CD4-positive, alpha-beta T cell treated with Interleukin-12 subunit alpha and Interleukin-12 subunit beta, for 1 hour (primary cell): ENCODE data around the gene THRA.

Source experiments
- DNase-seq: peaks from one replicate; pipeline ENCODE4 v3.0.0-alpha.2; 2020

Gene THRA

DNA sequence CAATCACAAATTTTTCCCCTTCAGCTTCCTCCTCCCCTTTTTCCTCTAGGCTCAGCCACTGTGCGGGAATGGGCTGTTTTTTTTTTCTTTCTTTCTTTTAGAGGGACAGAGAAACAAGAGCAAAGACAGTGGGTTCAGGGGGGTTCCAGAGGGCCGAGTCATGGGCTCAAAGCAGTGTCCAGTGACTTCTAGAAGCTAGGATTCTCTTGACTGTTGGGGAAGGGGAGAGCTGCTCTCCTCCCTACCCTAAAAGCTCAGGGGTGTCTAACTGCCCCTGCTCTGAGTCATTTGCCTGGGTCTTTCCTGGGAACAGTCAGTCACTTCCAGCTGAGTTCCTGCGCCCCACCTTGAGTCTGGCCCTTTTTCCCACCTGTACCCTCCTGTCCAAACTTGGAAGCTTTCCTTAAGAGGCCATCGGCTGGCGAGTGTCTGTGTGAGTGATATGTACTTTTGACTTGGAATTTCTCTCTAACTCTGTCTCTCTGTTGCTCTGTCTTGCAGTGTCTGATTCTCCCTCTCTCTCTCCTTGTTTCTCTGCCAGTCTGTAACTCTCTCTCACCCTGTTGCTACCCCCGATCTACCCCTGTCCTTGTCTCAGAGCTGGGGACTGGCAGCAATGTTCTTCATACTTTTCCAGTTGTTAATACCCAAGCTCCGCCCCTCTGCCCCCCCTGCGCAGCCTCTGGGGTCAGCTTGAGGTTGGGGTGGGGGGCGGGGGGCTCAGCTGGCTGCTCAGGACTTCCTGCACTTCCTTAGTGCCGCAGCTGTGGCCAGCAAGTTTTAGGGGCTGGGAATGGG is 2.4 kb downstream of the THRA start:
- no peak for DNase-seq

DNA sequence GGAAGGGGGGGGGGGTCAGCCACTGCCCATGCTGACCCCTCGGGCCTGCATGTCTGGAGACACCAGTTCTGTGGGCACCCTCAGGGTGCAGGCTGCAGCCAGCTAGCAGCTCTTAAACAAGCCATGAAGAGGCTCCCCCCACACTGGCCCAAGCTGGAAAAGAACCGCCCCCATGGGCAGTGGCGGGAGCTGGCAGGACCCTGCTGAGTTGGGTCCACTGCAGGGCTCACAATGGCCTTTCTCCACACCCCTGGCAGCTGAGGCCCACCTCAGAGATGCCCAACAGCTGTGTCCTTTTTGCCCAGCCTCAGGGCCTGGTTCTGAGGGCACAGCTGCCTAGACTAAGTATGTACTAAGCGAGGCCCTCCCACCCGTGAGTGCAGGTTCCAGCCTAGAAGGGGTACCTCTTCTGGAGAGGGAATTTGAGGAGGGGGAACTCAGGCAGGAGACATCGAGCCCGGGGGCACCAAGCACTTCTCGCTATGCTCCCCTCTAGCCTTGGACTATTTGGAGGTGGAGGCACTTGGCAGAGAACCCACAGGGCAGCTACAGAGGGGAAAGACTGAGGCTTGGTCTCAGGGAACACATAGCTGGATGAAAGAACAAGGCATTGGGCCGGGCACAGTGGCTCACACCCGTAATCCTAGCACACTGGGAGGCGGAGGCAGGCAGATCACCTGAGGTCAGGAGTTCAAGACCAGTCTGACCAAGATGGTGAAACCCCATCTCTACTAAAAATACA is 3.2 kb downstream of the THRA start:
- no peak for DNase-seq

DNA sequence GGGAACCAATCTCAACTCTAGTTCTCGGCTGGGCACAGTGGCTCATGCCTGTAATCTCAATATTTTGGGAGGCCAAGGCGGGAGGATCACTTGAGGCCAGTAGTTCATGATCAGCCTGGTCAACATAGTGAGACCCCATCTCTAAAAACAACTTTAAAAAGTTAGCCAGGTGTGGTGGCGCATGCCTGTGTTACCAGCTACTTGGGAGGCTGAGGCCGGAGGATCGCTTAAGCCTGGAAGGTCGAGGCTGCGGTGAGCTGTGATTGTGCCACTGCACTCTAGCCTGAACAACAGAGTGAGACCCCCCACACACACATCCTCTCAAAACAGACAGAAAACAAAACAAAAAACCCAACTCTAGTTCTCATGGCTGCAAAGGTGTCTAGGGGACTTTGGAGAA is 4.9 kb downstream of the THRA start:
- no peak for DNase-seq

DNA sequence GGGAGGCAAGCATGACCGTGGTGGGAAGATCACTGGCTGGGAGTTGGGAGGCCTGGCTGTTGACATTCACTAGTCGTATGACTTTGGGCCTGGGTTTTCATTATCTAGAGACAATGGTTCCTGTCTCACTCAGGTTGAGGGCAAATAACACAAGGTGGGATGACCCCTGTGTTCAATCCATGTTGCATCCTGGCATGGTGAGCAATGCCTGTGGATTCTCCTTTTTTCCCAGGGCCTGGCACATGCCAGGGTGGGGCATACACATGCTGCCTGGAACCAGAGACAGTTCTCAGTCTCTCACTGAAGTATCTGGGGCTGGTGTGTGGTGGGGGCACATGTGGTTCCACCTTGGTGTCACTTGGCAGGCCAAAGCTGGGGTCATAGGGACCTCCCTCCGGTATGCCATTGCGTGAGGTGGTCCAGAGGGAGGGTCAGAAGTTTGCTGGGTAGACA is 5.4 kb downstream of the THRA start:
- no peak for DNase-seq

DNA sequence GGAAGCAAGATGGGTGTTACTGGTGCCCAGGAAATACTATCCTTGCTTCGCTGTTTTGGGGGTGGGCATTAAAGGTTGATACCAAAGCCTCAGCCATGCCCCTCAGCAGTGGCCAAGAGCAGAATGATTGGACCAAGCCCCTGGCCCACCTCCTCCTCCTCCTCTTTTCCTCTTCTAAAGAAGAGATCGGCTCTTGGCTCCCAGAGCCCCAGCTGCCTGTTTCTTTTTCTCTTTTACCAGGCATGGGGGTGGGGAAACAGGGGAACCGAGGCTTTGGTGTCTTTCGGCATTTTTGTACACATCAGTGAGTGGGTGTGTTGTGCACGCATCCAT is 5.8 kb downstream of the THRA start:
- DNase-seq: no peak

DNA sequence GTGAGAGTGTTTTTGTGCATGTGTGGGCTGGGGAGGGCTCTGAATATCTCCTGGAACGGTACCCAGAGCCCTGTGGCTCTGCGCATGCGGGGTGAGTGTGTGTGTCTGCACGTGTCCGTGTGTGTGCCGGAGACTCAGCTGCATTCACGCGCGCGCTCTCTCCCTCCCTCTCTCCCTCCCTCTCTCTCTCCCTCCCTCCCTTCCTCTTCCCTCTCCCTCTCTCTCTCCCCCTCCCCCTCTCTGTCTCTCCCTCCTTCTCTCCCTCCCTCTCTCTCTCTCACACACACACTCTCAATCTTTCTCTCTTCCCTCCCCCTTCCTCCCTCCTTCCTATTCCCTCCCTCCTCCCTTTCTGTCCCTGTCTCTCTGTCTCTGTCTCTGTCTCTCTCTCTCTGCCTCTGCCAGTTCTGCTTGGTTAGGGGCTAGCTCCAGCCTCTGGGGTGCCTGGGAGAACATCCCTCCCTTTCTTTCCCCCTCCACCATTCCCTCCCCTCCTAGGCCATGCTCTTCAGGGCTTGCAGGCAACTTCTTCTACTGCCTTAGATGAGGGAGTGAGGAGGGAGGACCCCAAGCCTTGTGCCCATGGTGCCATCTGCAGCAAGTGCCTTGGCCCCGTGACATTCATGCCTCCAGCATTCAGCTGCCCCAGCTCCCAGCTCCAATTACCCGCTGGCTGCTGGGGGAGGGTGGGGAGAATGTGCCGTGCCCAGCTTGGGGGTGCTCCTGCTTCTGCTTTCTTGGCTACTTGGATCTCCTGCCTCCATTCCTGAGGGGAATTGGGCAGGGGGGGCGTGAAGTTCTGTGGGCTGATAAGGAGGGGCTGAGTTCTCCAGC is 6.4 kb downstream of the THRA start:
- DNase-seq: peak; percentile 83

DNA sequence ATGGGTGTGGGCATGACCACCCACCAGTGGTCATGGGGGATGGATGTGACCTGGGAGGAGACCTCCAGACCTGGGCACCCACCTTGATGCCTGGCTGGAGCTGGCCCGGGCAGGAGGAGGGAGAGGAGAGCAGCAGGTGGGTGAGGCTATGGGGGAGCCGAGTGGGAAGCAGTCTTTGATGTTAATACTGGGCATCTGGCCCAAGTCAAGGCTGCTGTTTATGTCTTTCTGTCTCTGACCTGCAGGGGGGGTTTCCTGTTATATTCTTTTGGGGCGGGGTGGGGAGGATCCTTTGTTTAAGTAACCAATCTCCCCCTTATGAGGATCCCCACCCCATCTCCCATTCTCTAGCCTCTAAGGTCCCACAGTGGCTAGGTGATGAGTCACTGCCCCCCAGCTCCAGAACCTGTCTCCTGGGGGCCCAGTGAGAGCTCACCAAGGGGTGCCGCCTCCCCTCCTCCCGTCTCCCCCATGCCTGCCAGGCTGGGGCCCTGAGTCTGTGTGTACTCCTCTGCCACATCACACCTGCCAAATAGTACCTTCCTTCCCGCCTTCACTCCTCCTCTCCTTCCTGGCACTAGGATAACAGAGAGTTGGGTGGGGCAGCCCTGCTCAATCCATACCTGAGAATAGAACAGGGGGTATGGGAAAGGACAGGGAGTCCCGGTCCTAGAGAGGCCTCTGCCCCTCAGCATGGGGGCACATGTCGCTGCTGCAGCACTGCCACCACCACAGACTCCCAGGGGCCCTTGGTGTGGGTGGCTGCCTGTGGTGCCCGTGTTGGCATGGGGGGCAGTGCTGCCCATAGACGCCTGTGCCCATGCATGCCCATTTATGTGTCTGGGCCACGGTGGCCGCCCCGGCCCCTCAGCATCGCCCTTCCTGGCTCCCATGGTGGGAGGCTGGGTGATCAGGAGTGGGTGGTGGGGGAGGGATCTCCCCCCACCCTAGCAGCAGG is 7.3 kb downstream of the THRA start:
- DNase-seq: peak; percentile 67

DNA sequence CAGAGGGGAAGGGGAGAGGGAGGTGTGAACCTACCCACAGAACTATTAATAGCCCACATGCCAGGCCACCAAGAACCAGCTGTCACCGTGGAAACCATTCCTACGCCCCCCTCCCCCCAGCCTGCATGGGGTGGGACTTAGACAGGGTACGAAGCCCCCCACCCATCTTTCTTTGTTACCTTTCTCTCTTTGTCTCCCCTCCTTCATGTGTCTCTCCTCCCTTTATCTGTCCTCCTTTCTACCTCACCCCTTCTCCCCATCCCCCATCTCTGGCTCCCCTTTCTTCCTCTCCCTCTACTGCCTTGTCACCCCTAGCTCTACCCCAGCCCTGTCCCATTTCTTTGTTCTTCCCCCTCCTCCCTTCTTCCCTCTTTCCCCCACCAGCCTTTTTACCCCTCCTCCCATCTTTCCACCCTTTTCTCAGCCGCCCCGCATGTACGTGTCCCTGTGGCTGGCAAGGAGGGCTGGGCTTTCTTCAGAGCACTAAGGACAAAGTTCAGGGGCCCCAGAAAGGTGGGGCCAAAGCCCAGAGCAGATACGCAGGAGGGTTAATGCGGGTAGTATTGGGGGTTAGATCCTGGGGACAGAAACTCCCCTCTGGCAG is 8.0 kb downstream of the THRA start:
- DNase-seq: no peak

DNA sequence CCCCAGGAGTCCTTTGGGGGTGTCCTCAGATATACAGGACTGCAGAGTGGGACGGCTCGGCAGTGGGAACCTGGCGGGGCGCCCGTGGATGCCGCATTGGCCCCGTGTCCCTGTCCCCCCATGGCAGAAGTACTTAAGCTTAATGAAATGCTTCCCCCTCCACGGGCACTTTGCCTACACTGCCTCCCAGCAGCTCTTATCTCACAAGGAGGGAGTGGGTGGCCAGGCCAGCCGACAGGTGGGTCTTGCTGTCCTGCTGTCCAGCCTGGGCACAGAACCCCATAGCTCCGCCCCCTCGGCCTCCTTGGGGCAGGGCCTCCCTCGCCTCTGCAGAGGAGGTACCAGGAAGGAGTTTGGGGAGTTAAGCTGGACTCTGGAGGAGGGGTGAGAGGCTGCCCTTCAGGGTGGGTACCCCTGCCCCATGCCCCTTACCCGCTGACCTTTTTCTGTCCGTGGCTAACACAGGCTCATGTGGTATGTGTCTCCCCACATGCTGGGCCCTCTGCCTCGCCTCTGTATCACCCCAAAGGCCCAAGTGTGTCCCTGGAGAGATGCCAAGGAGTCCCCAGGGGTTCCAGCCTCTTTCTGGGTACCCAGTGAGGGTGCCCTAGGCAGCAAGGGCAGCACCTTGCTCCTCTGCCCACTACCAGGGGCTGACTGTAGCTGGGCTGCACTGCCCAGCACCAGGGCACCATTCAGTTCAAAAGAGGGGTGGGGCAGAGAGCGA is 8.7 kb downstream of the THRA start:
- DNase-seq: no peak

DNA sequence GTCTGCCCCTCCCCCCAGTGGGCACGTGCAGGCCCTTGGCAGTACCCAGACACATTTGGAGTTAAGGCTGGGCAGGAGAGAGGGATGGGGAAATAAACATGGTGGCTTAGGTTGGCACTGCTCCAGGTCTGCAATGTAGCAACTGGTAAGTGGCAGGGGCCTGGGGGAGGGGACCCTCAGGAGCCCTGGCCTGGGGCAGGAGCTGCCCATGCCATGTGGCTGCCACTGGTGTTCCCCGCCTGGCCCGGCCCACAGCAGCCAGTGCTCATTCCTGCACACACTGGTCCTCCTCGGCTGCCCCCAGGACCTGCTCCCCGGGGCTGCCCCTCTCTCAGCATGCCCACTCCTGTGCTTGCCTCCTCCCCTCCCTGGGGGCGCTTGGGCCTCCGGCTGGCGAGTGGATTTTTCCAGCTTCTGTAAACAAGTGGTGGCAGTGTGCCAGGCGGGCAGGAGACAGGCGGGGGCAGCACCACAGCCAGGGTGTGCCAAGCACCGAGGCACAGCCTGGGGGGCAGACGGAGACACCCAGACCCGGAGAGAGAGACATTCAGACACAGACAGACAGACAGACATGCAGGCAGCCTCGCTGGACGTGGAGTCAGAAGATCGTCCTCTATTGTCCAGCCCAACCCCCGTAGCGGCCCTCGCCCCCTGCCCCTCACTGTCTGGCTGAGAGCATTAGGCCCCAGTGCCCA is 9.4 kb downstream of the THRA start:
- no peak for DNase-seq

DNA sequence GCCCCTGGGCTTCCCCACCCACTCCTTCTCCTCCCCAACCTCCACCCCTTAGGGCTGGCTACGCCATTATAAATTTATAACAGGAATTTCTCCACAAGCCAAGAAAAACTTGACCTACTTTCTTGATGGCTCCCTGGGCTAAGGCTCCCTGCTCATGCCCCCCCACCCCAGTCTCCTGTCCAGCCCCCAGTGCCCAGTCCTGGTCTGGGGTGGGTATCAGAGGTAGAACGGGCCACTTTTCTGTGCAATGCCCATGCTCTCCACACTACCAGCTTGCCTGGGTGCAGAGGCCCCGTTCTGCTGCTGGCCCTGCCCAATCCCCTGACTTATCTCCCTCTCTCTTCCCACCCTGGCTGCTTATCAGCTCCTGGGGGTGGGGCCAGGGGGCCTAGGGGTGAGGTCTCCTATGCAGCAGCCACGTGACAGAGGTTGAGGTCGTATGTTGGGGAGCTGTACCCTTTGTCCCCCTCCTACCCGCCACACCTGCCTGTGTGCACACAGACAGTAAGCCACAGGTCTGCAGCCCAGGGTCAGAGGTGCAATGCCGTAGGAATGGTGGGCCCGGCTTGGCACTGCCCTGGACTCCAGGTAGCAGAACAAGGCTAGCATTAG is 10.1 kb downstream of the THRA start:
- DNase-seq: no peak

DNA sequence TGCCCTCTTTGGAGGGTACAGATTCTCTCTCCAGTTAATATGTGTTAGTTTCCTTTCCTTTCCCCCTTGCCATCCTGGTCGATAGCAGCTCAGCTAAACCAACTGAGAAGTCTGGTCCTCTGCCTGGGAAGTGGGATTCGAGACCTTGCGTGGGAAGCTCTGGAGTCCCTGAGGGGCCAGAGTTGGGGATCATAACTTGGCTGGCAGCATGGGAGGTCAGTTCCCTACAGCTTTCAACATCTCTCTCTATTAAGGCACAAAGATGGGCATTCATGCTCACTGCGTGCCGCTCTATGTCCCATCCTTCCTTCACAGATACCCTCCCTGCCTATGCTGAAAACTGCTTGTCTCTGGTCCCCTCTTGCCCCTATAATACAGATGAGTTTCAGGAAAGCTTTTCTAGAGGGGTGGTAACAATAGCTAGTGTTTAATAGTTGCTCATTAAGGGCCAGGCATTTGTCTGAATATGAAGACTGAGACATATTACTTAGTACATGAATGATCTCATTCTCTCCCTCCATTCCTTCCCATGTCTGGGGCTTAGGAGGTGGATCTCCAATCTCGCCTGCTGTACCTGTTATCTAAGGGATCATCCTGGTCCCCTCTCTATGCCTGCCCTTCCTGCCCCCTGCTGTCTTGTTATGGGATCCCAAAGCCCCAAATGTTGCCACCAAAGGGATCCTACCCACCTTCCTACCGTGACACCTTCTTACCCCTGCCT is 10.8 kb downstream of the THRA start:
- no peak for DNase-seq

DNA sequence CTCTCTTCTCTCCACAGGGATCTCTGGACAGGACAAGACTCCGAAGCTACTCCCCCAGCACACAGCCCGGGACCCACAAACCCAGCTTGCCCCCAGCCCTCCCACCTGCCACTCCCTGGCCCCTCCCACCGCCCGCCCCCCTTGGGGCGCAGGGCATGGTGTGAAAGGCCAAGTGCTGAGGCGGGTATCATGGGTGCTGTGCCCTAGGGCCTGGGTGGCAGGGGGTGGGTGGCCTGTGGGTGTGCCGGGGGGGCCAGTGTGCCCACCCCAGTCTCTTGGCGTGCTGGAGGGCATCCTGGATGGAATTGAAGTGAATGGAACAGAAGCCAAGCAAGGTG is 11.4 kb downstream of the THRA start:
- no peak for DNase-seq

DNA sequence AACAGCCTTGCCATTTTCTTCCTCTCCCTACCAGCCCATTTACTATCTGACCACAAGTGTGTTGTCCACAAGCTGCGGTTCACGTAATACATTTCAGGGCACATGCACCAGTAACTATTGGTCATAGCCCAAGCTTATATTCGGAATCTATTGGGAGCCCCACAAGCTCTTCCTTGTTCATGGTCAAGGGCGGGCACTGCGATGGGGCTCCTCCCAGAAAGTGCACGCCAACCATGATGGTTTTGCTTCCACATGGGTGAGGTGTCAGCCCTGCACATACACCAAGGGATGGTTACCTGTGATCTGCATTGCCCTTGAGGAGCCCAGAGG is 12.1 kb downstream of the THRA start:
- no peak for DNase-seq

DNA sequence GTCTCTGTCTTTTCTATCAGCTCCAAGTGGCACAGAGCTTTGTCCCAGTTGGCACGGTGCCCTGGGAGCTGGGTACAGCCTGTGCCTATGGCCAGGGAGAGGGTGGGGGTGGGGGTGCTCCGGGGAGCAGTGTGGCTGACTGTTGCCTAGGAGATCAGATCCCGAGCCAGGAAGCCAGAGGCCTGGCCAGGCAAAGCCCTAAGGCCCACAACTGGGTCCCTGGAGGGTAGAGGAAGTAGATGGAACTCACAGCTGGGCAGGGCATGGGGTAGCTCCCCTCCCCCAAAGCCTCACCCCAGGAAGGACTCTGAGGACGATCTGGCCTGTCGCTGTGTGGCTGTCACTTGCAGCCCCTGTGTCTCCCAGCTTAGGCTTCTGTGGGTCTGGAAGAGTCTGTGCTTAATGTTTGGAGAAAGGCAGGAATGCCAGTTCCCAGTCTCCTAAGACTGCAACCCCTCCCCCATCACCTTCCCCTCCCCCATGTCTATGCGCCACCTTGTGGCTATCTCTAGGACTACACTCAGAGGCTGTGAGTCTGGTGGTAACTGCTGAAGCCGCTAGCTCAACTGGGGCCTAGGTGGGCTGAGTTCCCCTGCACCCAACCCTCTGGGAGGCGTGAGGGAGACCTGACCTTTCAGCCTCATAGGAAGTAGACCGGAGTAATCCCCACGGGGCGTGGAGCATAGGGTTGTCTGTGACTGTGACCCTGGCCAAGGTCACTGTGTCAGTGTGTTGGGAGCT is 12.6 kb downstream of the THRA start:
- DNase-seq: peak; percentile 76

DNA sequence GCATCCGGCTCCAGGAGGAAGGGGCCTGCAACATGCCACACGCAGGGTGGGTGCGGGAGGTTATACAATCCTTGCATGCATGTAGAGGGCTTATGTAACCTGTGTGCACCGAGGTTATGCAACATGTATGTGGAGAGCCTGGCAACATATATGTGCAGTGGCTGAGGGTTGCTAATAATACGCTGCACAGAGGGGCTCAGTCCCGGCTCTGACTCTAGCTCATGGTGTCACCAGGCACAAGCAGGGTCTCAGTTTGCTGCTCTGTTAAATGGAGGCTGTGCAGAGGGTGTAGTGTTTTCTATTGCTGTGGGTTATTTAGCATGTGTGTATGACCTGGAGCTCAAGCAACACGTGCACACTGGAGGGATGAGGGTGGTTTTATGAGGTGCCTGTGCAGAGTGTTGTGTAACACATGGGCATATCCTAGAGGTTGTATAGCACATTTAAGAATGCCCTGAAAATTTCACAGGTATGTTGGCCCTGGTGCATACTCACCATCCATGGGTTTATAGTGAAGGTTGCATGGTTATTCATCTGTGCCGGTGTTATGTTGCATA is 13.3 kb downstream of the THRA start:
- DNase-seq: no peak

DNA sequence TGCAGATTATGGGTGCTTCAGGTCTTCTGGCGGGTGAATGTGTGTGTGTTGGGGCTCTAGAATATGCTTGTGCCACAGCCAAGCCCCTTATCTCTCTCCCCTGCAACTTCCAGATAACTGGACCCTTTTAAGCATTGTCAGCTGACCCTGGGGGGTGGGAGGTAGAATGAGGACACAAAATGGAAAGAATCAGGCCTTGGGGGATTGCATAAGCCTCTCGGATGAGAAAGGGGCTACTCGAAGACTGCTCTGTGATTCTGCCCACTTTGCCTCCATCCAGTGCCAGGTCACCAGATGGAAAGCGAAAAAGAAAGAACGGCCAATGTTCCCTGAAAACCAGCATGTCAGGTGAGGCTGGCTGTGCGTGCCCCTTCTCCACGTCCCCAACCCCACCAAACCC is 13.8 kb downstream of the THRA start:
- no peak for DNase-seq

DNA sequence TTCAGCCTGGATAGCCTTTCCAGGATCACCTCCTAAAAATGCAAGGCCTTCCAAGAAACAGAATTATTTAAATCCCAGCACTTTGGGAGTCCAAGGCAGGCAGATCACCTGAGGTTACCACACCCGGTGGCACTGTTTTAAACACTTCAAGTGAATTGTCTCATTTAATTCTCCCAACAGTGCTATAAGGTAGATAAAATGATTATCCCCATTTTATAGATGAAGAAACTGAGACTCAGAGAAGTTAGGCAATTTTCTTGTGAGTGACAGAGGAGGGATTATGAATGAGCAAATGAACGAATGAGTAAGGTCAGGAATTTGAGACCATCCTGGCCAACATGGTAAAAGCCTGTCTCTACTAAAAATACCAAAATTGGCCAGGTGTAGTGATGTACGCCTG is 16.8 kb downstream of the THRA start:
- DNase-seq: no peak

DNA sequence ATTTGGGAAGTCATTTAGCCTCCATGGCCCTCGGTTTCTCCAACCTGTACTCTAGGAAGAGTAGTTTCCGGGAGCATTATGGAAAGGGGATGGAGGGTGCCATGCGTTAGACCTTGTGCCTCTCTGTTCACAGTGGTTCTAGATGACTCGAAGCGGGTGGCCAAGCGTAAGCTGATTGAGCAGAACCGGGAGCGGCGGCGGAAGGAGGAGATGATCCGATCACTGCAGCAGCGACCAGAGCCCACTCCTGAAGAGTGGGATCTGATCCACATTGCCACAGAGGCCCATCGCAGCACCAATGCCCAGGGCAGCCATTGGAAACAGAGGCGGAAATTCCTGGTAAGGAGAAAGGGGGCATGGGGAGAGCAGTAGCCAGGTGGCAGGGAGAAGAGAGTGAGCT is 21.7 kb downstream of the THRA start:
- DNase-seq: no peak
